GM19468 (cell line): ENCODE measurements around the gene PLXNB1.
"Not testable (repeated sequence)": the region's sequence is repeated elsewhere in the genome, so short reads cannot be mapped to it uniquely, and the experiment has no call there.

Experiments
- ATAC-seq: cut with Tn5 transposase; IDR thresholded peaks from one replicate; pipeline ENCODE4 v1.9.1; 2021; ENCODE audit warnings: mild to moderate bottlenecking, moderate library complexity, moderate number of reproducible peaks; ENCODE audit not compliant: unreplicated experiment; ENCODE audit errors: extremely low read depth

Gene PLXNB1

DNA sequence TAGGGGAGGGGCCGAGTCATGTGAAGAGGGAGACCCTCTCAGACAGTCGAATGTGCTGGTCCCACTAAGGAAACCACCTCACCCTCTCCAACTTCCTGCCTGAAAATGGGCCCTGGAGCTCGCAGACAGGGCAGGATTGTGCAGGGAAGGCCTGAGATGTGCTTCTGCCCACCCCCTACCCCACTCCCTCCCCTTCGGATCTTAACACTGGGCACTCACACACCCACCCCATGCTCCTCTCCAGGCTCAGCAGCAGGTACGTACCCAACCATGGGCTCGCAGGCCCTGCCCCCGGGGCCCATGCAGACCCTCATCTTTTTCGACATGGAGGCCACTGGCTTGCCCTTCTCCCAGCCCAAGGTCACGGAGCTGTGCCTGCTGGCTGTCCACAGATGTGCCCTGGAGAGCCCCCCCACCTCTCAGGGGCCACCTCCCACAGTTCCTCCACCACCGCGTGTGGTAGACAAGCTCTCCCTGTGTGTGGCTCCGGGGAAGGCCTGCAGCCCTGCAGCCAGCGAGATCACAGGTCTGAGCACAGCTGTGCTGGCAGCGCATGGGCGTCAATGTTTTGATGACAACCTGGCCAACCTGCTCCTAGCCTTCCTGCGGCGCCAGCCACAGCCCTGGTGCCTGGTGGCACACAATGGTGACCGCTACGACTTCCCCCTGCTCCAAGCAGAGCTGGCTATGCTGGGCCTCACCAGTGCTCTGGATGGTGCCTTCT lies 36.7 kb upstream of the PLXNB1 start:
- ATAC-seq, result no peak

DNA sequence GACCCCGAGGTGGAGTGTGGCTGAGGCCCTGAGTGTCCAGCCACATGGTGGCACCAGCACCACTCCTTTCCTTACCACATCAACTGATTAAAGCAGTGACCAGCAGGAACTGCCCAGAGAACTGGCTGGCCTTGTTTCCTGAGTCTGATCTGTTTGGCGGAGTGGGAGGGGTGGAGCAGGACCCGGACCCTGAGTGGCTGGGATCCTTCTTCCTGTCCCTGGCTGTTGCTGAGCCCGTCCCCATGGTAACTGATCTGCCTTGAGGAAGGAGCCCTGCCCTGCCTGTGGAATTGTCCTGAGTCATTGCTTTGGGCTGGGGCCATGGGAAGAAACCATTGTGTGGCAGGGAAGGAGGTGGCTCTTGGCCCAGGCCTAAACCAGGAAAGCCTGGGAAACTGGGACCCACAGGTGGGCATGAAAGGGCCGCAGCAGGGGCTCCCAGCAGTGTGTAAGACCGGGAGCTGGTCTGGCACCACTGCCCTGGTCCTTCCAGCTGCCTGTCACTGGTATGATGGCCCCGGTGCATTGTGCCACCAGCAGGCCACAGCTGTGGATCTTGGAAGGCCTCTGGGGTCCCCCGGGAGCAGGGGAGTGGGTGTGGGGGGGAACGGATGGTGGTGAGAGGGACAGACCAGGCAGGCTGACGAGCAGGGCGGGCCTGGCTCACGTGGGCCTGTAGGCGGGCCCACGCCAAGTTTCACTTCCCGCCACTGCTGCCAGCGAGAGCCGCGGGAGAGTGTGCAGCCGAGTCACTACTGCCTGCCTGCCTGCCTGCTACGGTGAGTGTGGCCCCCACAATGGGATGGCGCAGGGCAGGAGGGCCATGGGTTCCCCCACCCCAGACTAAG lies 35.9 kb upstream of the PLXNB1 start:
- ATAC-seq, result peak; percentile 80

DNA sequence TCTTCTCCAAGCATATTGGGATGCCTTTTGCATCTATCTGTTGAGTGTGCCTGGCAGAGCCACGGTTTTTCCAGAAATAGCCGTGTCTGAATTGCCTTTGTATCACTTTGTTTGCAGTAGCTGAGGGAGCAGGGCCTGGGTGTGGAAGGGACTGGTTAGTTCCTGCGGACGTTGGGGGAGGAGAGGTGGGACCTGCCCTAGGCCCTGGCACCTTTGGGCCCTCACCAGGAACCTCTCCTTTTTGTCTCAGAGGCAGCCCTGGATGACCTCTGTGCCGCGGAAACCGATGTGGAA lies 35.3 kb upstream of the PLXNB1 start:
- no peak for ATAC-seq

DNA sequence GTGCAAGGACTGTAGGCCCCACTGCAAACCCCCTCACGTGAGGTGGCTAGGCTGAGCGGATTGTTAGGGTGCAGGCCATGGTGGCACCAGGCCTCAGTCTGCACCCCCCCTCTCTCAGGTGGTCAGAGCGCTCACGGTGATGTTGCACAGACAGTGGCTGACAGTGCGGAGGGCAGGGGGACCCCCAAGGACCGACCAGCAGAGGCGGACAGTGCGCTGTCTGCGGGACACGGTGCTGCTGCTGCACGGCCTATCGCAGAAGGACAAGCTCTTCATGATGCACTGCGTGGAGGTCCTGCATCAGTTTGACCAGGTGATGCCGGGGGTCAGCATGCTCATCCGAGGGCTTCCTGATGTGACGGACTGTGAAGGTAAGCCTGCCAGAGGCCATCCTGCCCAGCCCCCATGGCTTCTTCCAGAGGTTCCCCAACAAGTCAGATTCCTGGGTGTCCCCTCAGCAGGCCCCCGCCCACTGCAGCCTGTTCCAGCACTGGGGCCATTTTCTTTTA lies 34.9 kb upstream of the PLXNB1 start:
- no peak for ATAC-seq

DNA sequence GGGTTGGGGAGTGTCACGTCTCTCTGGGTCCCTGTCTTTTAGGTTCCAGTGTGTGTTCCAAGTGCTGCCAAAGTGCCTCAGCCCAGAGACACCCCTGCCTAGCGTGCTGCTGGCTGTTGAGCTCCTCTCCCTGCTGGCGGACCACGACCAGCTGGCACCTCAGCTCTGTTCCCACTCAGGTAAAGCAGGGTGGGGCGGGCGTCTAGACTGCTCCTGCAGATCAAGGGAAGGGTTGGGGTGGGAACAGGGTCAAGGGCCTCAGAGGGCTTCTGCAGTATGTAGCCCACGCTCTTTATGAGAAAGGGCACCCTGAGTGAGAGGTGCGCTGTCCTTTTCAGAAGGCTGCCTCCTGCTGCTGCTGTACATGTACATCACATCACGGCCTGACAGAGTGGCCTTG lies 33.8 kb upstream of the PLXNB1 start:
- no peak for ATAC-seq

DNA sequence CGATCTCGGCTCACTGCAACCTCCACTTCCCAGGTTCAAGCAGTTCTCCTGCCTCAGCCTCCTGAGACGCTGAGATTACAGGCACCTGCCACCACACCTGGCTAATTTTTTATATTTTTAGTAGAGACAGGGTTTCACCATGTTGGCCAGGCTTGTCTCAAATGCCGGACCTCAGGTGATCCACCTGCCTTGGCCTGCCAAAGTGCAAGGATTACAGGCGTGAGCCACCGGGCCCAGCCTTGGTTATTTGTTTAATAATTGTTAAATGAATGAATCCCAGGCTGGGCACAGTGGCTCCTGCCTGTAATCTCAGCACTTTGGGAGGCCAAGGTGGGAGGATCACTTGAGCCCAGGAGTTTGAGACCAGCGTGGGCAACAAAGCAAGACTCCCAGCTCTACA lies 31.9 kb upstream of the PLXNB1 start:
- ATAC-seq, result not testable (repeated sequence)

DNA sequence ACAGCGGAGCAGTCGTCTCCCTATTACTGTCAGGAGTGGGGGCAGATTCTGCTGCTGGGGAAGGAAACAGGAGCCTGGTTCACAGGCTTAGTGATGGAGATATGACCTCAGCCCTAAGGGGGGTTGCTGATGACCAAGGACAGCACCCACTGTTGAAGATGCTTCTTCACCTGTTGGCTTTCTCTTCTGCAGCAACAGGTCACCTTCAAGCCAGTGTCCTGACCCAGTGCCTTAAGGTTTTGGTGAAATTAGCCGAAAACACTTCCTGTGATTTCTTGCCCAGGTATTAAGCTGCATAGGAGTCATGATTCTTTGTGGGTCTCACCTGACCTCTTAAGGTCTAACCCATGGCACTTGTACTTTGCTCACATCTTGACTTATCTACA lies 30.6 kb upstream of the PLXNB1 start:
- no peak for ATAC-seq

DNA sequence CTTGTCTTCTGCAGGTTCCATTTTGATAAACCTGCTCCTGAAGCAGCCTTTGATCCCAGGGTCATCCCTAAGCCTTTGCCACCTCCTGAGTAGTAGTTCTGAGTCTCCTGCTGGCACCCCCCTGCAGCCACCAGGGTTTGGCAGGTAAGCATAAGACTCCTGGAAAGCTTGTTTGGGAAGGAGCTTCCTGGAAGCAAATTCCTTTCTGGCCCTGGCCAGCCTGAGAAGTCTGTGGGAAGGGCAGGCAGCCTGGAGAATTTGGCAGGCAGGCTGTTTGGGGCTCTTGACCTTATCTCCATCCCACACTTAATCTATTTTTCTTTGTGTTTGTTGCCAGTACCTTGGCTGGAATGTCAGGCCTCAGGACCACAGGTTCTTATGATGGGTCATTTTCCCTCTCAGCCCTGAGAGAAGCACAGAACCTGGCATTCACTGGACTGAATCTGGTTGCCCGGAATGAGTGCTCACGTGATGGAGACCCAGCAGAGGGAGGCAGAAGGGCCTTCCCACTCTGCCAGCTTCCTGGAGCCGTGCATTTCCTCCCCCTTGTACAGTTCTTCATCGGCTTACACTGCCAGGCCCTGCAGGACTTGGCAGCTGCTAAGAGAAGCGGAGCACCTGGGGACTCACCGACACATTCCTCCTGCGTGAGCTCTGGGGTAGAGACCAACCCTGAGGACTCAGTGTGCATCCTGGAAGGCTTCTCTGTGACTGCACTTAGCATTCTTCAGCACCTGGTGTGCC lies 30.1 kb upstream of the PLXNB1 start:
- ATAC-seq, result no peak

DNA sequence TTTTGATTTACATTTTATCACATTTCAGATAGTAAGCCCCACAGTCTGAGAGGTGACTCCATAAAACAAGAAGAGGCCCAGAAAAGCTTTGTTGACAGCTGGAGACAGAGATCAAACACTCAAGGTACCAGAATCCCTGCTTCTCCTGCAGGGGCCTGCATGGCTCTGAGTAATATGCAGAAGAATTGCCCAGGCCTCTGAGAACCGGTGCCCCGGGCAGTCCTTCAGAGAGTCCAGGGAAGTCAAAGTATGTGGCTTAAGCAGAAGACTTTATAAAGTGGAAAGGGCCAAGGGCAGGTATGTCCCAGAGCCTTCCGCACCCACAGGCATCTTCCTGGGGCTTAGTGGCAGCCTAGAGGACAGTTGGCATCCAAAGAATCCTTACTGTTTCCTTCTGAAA lies 29.4 kb upstream of the PLXNB1 start:
- no peak for ATAC-seq

DNA sequence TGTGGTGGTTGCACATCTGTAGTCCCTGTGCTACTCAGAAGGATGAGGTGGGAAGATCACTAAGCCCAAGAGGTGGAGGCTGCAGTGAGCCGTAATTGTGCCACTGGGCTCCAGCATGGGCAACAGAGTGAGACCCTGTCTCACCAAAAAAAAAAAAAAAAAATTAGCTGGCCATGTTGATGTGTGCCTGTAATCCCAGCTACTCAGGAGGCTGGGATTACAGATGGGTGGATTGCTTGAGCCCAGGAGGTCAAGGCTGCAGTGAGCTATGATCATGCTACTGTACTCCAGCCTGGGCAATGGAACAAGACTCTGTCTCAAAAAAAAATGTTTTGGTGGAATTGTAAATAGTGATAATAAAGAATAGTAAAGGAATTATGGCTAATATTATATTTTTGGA lies 26.6 kb upstream of the PLXNB1 start:
- ATAC-seq, result no peak

DNA sequence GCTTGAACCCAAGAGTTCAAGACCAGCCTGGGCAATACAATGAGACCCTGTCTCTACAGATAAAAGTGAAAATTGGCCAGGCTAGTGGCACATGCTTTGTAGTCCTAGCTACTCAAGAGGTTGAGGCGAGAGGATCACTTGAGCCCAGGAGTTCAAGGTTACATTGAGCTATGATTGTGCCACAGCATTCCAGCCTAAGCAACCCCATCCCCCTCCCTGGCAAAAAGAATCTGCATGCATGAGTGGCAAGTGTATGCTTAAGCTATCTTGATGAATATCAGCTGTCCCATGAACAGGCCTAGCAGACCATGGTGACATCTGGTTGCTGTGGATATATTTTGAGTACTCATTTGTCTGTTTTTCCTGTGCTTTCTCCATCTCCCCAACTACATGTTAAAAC lies 21.4 kb upstream of the PLXNB1 start:
- no peak for ATAC-seq

DNA sequence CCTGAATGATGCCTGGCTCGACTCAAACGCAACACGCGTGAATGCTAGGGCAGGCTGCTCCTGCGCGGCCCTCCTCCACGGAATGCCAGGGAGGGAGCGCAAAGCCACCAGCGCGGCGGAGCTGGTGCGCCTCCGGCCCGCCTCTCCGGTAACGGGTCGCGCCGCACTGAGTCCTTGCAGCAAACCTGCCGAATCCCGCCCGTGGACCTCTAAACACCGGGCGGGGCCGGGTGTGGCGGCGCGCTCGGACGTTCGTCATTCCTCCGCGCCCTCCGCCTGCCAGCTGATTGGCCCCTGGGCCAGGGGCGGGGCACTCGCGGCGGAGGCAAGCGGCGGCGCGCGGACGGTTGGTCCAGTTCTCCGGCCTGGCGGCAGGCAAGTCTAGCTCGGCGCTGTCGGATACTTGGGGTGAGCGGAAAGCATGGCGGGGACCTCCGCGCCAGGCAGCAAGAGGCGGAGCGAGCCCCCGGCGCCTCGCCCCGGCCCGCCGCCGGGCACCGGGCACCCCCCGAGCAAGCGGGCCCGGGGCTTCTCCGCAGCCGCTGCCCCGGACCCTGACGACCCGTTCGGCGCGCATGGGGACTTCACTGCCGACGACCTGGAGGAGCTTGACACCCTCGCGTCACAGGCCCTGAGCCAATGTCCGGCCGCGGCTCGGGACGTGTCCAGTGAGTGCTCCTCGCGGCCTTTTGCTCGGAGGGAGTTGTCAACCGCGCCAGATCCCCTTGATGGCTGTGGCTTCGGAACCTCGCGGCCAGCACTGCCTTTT lies 16.7 kb upstream of the PLXNB1 start, which contains the start of gene ATRIP:
TSS of gene ATRIP (plus strand) at position 313 of the 769 bp plus-strand sequence. CDS start at position 422, 109 bp downstream.
- peak; percentile 71 for ATAC-seq

DNA sequence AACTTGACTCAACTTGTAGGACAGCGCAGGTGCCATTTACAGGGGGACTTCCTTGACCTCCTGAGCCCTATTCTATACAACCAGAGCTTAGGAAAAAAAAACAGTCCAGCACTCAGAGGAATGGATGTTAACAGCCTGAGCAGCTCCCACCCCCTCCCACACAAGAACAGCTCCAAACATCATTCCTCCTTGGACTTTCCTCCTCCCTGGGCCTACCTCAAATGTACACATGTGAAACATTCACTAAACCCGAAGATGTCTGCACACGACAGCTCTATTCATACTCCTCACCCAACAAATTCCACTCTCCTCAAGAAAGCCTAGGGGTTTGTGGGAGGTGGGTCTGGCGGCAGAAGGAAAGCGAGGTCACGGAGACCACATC lies 16.1 kb upstream of the PLXNB1 start:
- ATAC-seq, result no peak

DNA sequence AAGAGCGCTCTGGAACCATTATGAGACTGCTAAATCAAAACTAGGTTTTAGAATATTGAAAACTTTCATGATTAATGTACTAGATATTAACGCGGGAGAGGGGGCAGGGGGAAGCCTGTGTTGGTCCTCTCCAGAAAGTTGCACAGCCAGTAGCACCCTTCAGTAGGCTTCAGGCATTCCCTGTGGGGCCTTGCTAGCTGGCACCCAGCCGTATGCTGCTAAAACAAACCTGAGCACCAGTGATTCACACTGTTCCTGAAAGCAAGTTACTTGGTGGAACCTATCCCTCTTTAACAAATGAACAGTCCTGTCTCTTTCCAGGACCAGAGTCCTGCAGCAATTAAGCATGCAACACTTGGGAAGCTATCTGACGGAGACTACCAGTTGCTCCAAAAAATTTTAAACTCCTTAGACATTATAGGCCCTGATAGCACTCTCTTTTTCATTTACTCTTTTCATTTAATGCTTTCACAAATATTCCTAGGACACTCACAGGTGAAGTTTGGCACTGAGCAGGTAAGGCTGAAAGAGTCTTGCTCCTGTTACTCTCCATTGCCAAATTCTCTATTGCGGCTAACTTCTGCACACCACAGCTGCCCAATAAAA lies 15.5 kb upstream of the PLXNB1 start:
- ATAC-seq, result no peak

DNA sequence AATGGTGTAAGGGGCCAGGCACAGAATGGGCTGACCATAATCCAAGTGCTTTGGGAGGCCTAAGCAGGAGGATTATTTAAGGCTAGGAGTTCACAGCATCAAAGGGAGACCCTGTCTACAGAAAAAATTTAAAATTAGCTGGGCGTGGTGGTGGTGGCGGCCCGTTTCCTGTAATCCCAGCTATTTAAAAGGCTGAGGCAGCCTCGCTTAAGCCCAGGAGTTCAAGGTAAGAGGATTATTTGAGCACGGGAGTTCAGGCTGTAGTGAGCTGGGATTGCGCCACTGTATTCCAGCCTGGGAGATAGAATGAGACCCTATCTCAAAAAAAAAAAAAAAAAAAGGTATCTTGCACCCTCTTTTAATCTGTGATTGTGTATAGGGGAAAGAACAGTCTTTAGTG lies 12.1 kb upstream of the PLXNB1 start:
- ATAC-seq, result no peak

DNA sequence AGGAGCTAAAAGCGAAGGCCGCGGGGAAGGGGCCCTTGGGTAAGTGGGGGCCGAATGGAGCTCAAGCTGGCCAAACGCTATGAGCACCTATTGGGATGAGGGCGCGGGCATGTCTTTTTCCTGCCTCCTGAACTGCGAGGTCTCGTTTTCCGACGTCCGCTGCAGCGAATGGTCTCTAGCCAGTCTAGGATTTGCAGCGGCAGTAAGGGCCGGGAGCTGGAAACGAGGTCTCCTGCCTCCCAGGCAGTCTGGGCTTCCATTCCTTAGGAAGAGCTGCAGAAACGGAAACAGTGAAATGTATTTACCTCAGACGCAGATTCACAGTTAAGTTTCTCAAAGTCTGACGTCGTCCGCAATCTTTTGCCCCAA lies 10.7 kb upstream of the PLXNB1 start:
- ATAC-seq, result no peak

DNA sequence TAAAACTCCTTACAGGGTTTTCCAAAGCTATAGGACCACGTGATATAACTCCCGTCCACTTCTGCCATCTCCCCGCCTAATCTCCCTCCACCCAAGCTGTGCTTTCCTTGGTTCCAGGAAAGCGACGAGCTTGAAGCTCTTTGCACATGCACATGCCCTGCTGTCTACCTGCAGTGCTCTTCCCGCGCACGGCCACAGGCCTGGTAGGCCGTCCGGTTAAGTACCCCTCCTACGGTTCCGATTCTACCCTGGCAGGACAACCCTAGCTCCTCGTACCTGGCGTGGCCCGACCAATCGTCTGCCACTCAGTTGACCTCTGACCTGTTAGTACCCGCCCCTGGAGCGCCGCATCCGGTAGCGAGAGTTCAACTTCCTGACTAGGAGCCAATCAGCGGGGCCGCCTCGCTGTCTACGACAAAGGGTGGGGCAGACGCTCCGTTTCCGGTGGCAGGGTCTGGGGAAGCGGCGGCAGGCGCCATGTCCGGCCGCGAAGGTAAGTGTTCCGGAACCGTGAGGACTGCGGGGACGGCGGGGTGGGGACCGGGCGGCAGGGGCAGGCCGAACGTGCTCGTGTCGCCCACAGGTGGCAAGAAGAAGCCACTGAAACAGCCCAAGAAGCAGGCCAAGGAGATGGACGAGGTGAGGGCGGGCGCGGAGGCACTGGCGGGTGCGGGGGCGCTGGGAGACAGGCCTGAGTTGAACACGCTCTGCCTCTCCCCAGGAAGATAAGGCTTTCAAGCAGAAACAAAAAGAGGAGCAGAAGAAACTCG lies 10.1 kb upstream of the PLXNB1 start, which contains the start of the genes CCDC51 and TMA7:
TSS of gene CCDC51 (minus strand) at position 300 of the 770 bp plus-strand sequence. CDS start 4,991 bp downstream, outside the sequence.
TSS of gene TMA7 (plus strand) at position 438 of the 770 bp plus-strand sequence. CDS start at position 478, 40 bp downstream.
- ATAC-seq, result peak; percentile 92

DNA sequence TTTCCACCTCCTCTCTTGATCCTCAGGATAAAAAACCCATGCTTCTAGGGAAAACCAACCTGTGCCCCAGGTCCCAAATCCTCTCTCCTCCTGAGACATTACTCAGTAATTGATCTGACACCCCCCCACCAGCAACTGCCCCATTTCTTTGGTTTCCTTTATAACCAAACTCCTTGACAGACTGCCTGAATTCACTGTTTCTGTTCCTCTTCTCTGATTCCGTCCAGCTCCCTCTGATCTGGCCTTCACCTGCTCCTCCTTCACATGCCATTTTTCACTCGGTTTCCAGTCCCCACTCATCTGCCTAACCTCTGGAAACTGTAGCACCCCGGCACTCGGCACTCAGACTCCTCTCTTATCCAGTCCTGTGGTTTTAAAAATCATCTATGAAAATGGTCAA lies 7.9 kb upstream of the PLXNB1 start:
- no peak for ATAC-seq

DNA sequence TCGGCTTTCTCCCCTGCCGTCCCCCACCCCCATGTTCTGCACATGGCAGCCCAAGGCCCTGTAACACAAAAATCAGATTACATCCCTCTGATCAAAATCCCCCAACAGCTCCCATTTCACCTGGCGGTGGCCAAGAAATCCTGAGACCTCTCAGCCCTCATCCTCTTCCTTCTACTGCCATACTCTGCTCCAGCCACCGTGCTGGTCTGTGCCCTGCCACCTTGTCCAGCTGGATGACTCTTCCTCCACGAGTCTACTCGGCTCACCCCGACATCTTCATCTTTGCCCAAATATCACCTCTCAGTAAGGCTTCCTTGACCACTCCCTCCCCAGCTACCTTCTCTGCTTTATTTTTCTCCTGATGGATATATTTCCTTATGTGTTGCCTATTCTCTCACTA lies 7.0 kb upstream of the PLXNB1 start:
- ATAC-seq, result no peak
